H1 (cell line): Measurements from ENCODE around the gene GRIA1. TPM values are rescaled to one million over a fixed set of nuclear protein-coding genes. Genes with fewer than 3 reads are reported as not detected.

ENCODE experiments used
- CTCF ChIA-PET: fragments of 300-600 bp; sonication (Branson Sonifier 250); formaldehyde crosslinking; loops from one replicate; lab custom pipeline; 2021; ENCODE audit not compliant: partially characterized antibody; lab: Charles Lee
- POLR2A ChIA-PET: fragments of 300-600 bp; sonication (Branson Sonifier 250); formaldehyde crosslinking; loops from one replicate; lab custom pipeline; 2021; ENCODE audit warnings: inconsistent platforms; ENCODE audit not compliant: partially characterized antibody; lab: Charles Lee
- DNase-seq, 2 experiments: peaks; one replicate each; pipeline versions ENCODE4 v3.0.0 to v3.0.0-alpha.2; 2010 to 2022; ENCODE audit warnings: low spot score in 2 of 2, low read depth in 1 of 2, mixed read lengths in 1 of 2
- FAIRE-seq: peaks from 2 replicates; lab custom pipeline; 2011; peaks lifted over from hg19 to GRCh38; lab: Jason Lieb, UNC
- H2AFZ ChIP-seq: 2 replicates; pipeline ENCODE4 v1.8.1; 2012; ENCODE audit warnings: low read length, inconsistent platforms
- H2AK5ac ChIP-seq: 2 replicates; pipeline ENCODE4 v1.6.1; 2013; ENCODE audit warnings: low read depth, low read length
- H2BK120ac ChIP-seq: replicated peaks from 2 replicates; pipeline ENCODE3; 2013; ENCODE audit warnings: low read depth, low read length, inconsistent platforms
- H2BK12ac ChIP-seq: 2 replicates; pipeline ENCODE4 v1.6.1; 2013; ENCODE audit warnings: low read depth, low read length
- H2BK15ac ChIP-seq: 2 replicates; pipeline ENCODE4 v1.6.1; 2013; ENCODE audit warnings: low read length
- H2BK20ac ChIP-seq: 2 replicates; pipeline ENCODE4 v1.6.1; 2013; ENCODE audit warnings: low read length
- H2BK5ac ChIP-seq: 2 replicates; pipeline ENCODE4 v1.6.1; 2013; ENCODE audit warnings: low read depth, low read length
- H3K14ac ChIP-seq: 2 replicates; pipeline ENCODE4 v1.6.1; 2013; ENCODE audit warnings: inconsistent platforms; ENCODE audit not compliant: insufficient read length
- H3K18ac ChIP-seq: 2 replicates; pipeline ENCODE4 v1.6.1; 2013; ENCODE audit warnings: low read length; ENCODE audit errors: extremely low read depth
- H3K23ac ChIP-seq: 2 replicates; pipeline ENCODE4 v1.6.1; 2013; ENCODE audit warnings: inconsistent platforms; ENCODE audit not compliant: insufficient read length
- H3K23me2 ChIP-seq: 2 replicates; pipeline ENCODE4 v1.6.1; 2013; ENCODE audit warnings: low read depth, low read length
- H3K27ac ChIP-seq: 2 replicates; pipeline ENCODE4 v1.6.1; 2011; ENCODE audit warnings: low read depth, low read length, inconsistent platforms
- H3K27me3 ChIP-seq, 4 experiments: replicated peaks in 1 of 4; 1 replicate in 1 of 4; 2 replicates in 3 of 4; pipeline versions ENCODE4 v1.6.1 to v1.8.1; 2011 to 2013; ENCODE audit warnings: low read length in 3 of 4, mild to moderate bottlenecking in 3 of 4, inconsistent platforms in 2 of 4, mixed read lengths in 2 of 4, moderate library complexity in 1 of 4; ENCODE audit not compliant: control insufficient read depth in 3 of 4, insufficient read depth in 3 of 4; ENCODE audit errors: extremely low read depth in 1 of 4
- H3K36me3 ChIP-seq, 4 experiments: 2 replicates each; pipeline versions ENCODE4 v1.6.1 to v1.8.1; 2011 to 2013; ENCODE audit warnings: mild to moderate bottlenecking in 4 of 4, low read length in 3 of 4, moderate library complexity in 2 of 4, control low read depth in 1 of 4, inconsistent platforms in 1 of 4; ENCODE audit not compliant: insufficient read depth in 4 of 4, control insufficient read depth in 2 of 4
- H3K4ac ChIP-seq: replicated peaks from 2 replicates; pipeline ENCODE3; 2013; ENCODE audit warnings: low read length, low read depth, mixed read lengths, inconsistent platforms; ENCODE audit not compliant: insufficient read length
- H3K4me1 ChIP-seq, 4 experiments: replicated peaks in 1 of 4; 1 replicate in 1 of 4; 2 replicates in 3 of 4; pipeline versions ENCODE4 v1.6.1 to v1.8.1; 2011 to 2013; ENCODE audit warnings: low read length in 3 of 4, inconsistent platforms in 2 of 4, mixed read lengths in 1 of 4; ENCODE audit not compliant: insufficient read depth in 4 of 4, control insufficient read depth in 3 of 4
- H3K4me2 ChIP-seq, 2 experiments: 2 replicates each; pipeline versions ENCODE4 v1.6.1 to v1.8.1; 2011 to 2013; ENCODE audit warnings: low read depth in 2 of 2, low read length in 2 of 2, control low read depth in 1 of 2, inconsistent platforms in 1 of 2, mild to moderate bottlenecking in 1 of 2; ENCODE audit not compliant: insufficient read depth in 1 of 2
- H3K4me3 ChIP-seq, 4 experiments: fragments of 200-600, 300-600 bp in 1 of 4; sonication (generic), shearing (Covaris generic), sonication (Bioruptor Twin) in 1 of 4; 2 replicates each; pipeline versions ENCODE4 v1.5.1 to v1.8.1; 2011 to 2016; ENCODE audit warnings: low read length in 4 of 4, low read depth in 3 of 4, control low read depth in 2 of 4, inconsistent platforms in 2 of 4, mild to moderate bottlenecking in 2 of 4, mixed read lengths in 1 of 4, moderate library complexity in 1 of 4; ENCODE audit not compliant: insufficient read depth in 2 of 4; ENCODE audit errors: extremely low read depth in 1 of 4
- H3K56ac ChIP-seq: replicated peaks from 2 replicates; pipeline ENCODE3; 2013; ENCODE audit warnings: low read depth, mild to moderate bottlenecking, mixed read lengths, low read length, inconsistent platforms; ENCODE audit not compliant: insufficient read length
- H3K79me1 ChIP-seq: 2 replicates; pipeline ENCODE4 v1.6.1; 2013; ENCODE audit warnings: low read depth, low read length, control low read depth
- H3K79me2 ChIP-seq, 2 experiments: 2 replicates each; pipeline versions ENCODE4 v1.6.1 to v1.8.1; 2012 to 2013; ENCODE audit warnings: low read length in 2 of 2, mild to moderate bottlenecking in 2 of 2, inconsistent platforms in 1 of 2; ENCODE audit not compliant: insufficient read depth in 2 of 2, control insufficient read depth in 1 of 2
- H3K9ac ChIP-seq, 4 experiments: replicated peaks in 1 of 4; 1 replicate in 1 of 4; 2 replicates in 3 of 4; pipeline versions ENCODE4 v1.6.1 to v1.8.1; 2011 to 2013; ENCODE audit warnings: low read depth in 3 of 4, low read length in 3 of 4, control low read depth in 2 of 4, mild to moderate bottlenecking in 2 of 4, moderate library complexity in 2 of 4, inconsistent platforms in 1 of 4; ENCODE audit errors: extremely low read depth in 1 of 4
- H3K9me3 ChIP-seq, 2 experiments: 2 replicates each; pipeline versions ENCODE4 v1.6.1 to v1.8.1; 2012 to 2013; ENCODE audit warnings: mild to moderate bottlenecking in 2 of 2, moderate library complexity in 2 of 2, control low read depth in 1 of 2, inconsistent platforms in 1 of 2, low read depth in 1 of 2, low read length in 1 of 2, mixed read lengths in 1 of 2; ENCODE audit not compliant: insufficient read depth in 2 of 2
- H4K20me1 ChIP-seq, 2 experiments: replicated peaks in 1 of 2; 2 replicates each; pipeline versions ENCODE3 to v1.8.1; 2011 to 2013; ENCODE audit warnings: inconsistent platforms in 2 of 2, low read length in 2 of 2, mild to moderate bottlenecking in 1 of 2; ENCODE audit not compliant: insufficient read depth in 2 of 2, control insufficient read depth in 1 of 2
- H4K5ac ChIP-seq: 2 replicates; pipeline ENCODE4 v1.6.1; 2013; ENCODE audit warnings: low read length, low read depth, mixed read lengths, inconsistent platforms; ENCODE audit not compliant: insufficient read length
- H4K8ac ChIP-seq: 2 replicates; pipeline ENCODE4 v1.8.0; 2013; ENCODE audit warnings: mild to moderate bottlenecking, moderate library complexity, low read length, inconsistent platforms; ENCODE audit not compliant: insufficient read depth; ENCODE audit errors: extremely low read depth
- H4K91ac ChIP-seq: replicated peaks from 2 replicates; pipeline ENCODE3; 2013; ENCODE audit warnings: low read length, mixed read lengths, inconsistent platforms; ENCODE audit not compliant: insufficient read length
- CBX5 ChIP-seq: fragments of 300-800, 300-1000 bp; sonication (generic); IDR thresholded peaks from 2 replicates; pipeline ENCODE4 v1.7.1; 2016; ENCODE audit warnings: antibody characterized with exemption, low read length, low read depth
- CHD1 ChIP-seq: IDR thresholded peaks from 2 replicates; pipeline ENCODE4 v1.6.1; 2012; ENCODE audit warnings: low read depth, low read length, improper control_type of control experiment
- CREB1 ChIP-seq: IDR thresholded peaks from 2 replicates; pipeline ENCODE4 v1.6.1; 2012; ENCODE audit warnings: inconsistent platforms
- GABPA ChIP-seq: IDR thresholded peaks from 2 replicates; pipeline ENCODE4 v1.6.1; 2011; ENCODE audit warnings: mild to moderate bottlenecking, low read length, moderate library complexity, borderline replicate concordance; ENCODE audit not compliant: insufficient read depth
- JUND ChIP-seq: IDR thresholded peaks from 2 replicates; pipeline ENCODE4 v1.6.1; 2011; ENCODE audit warnings: mild to moderate bottlenecking, improper control_type of control experiment, low read length
- POLR2A ChIP-seq, 2 experiments: IDR thresholded peaks; 1 replicate in 1 of 2; 2 replicates in 1 of 2; pipeline ENCODE4 v1.6.1; 2011; ENCODE audit warnings: low read depth in 2 of 2, low read length in 2 of 2, mild to moderate bottlenecking in 2 of 2; ENCODE audit errors: control extremely low read depth in 1 of 2
- SAP30 ChIP-seq: fragments of 300-600 bp; sonication (generic); IDR thresholded peaks from 2 replicates; pipeline ENCODE4 v1.7.1; 2012; ENCODE audit warnings: low read length, moderate library complexity, mild to moderate bottlenecking, inconsistent platforms; ENCODE audit not compliant: insufficient read depth, insufficient replicate concordance
- SIRT6 ChIP-seq: IDR thresholded peaks from one replicate; pipeline ENCODE4 v1.7.1; 2012; ENCODE audit warnings: low read length, inconsistent platforms
- SRF ChIP-seq: IDR thresholded peaks from 2 replicates; pipeline ENCODE4 v1.6.1; 2011; ENCODE audit warnings: mild to moderate bottlenecking, low read depth, low read length, moderate library complexity
- TBP ChIP-seq: IDR thresholded peaks from 2 replicates; pipeline ENCODE4 v1.6.1; 2011; ENCODE audit warnings: low read depth, low read length, improper control_type of control experiment
- WGBS, 2 experiments: shearing (Covaris generic) in 1 of 2; methylation state at CpG; one replicate each; pipeline versions ENCODE4 v1.1.6 to v1.1.7; 2013 to 2015; ENCODE audit warnings: low lambda C conversion rate in 2 of 2, mixed read lengths in 2 of 2, inconsistent platforms in 1 of 2, low coverage in 1 of 2, missing lambda C conversion rate in 1 of 2; ENCODE audit not compliant: insufficient replicate concordance in 2 of 2, insufficient coverage in 1 of 2, insufficient read length in 1 of 2; ENCODE audit errors: extremely low coverage in 1 of 2, missing lambda C conversion rate in 1 of 2; 5-methylcytosine and 5-hydroxymethylcytosine counted together
- polyA plus RNA-seq, 7 experiments: library from polyadenylated mRNA; depleted of rRNA in 3 of 7; stranded (reverse) in 5 of 7; unstranded in 2 of 7; fragments of >200 nt in 5 of 7; fragments of 200-250 nt in 2 of 7; gene quantifications; 1 replicate in 5 of 7; 2 replicates in 1 of 7; 4 replicates in 1 of 7; pipeline versions ENCODE4 v1.2.1 to v1.2.3, GENCODE V29; 2011 to 2013; ENCODE audit warnings: missing spikeins in 2 of 7, mixed read lengths in 2 of 7
- total RNA-seq: library from RNA; stranded (reverse); fragmentation: NEBNext Ultra II Directional; extraction: Animal tissue kit (Norgen Biotek cat#: 25700); gene quantifications from 2 replicates; pipeline ENCODE4 v1.2.1, GENCODE V29; 2021
- TF ChIP-seq, protein P1 (sequence below): IDR thresholded peaks from 2 replicates; pipeline ENCODE4 v1.6.1; 2012; ENCODE audit warnings: inconsistent platforms
- TF ChIP-seq, protein P2 (sequence below): IDR thresholded peaks from 2 replicates; pipeline ENCODE4 v1.6.1; 2011; ENCODE audit warnings: low read length, improper control_type of control experiment

Gene GRIA1
- total and polyA plus RNA-seq, 2 of the 8 experiments (the other 6 are each of a cell fraction or from before 2014, with no cell fraction given), result 0.97 to 2.5 TPM

DNA sequence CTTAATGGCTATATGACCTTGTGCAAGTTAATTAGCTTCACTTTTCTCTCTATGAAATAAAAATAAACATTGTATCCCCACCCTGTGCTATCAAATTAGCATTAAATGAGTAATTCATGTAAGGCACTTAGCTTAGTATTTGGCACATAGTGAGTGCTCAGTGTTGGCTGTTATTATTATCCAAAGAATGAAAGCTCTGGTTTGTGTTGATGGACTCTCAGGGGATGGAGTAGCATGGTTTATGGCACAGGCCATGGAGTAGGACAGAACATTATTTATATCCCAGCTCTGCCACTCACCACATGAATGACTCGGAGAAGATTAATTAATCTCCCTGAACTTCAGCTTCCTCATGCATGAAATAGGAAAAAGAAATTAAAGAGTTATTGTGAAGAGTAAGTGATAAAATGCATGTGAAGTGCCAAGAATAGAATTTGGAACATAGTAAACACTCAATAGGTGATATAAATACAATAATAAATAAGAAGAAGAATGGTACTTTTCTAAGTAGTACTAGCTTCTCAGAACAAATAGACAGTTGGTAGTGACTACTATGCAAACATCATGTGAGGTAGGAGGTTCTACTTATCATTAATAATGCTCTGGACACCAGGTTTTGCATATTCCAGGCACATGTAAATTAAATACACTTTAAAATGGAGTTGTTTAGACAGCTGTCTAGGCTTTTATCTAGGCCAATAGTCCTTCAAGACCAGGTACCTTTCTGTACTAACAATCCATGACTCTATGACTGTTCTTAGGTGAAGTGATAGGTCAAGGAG, 146.4 kb downstream of the GRIA1 start:
- 92% methylated on average over 1 of the region's 1 CpG; no CpG with 5 or more reads in 1 of the 2 experiments for WGBS, 2 experiments
- no peak overlapping the region for H2AK5ac ChIP-seq
- no peak overlapping the region for H2AFZ ChIP-seq
- no peaks in the 10 kb centered on the region for H3K4me1 ChIP-seq
- H3K27ac ChIP-seq, result no peak overlapping the region
- H3K9me3 ChIP-seq, result no peaks in the 10 kb centered on the region
- H3K4ac ChIP-seq, result no peak overlapping the region
- H3K4me3 ChIP-seq, result no peak overlapping the region
- no peak overlapping the region for H4K5ac ChIP-seq
- no peak overlapping the region for H3K9ac ChIP-seq
- POLR2A ChIA-PET, result no interaction called here
- H3K27me3 ChIP-seq, result no peaks in the 10 kb centered on the region
- no peaks in the 10 kb centered on the region for H3K79me2 ChIP-seq
- no peak overlapping the region for H3K56ac ChIP-seq
- FAIRE-seq (no peak), DNase-seq (no peak)
- no peak overlapping the region for H4K8ac ChIP-seq
- H2BK120ac ChIP-seq, result no peak overlapping the region
- no peak overlapping the region for H2BK12ac ChIP-seq
- no peak overlapping the region for H2BK15ac ChIP-seq
- no peak overlapping the region for H3K18ac ChIP-seq
- H3K4me2 ChIP-seq, result no peak overlapping the region
- no peak for TF ChIP-seq CHD1
- no peak for TF ChIP-seq GABPA
- TF ChIP-seq SAP30, result no peak
- TF ChIP-seq, protein P1, sequence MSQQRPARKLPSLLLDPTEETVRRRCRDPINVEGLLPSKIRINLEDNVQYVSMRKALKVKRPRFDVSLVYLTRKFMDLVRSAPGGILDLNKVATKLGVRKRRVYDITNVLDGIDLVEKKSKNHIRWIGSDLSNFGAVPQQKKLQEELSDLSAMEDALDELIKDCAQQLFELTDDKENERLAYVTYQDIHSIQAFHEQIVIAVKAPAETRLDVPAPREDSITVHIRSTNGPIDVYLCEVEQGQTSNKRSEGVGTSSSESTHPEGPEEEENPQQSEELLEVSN, result no peak
- no peak for TF ChIP-seq TBP
- TF ChIP-seq SIRT6, result no peak
- no peak for TF ChIP-seq JUND
- no peak for TF ChIP-seq CREB1
- no peak for TF ChIP-seq SRF
- no peak for TF ChIP-seq POLR2A (IDR thresholded peaks at IDR 0.05; ENCODE audit: control extremely low read depth in 1 of 2, low read depth in 2 of 2, low read length in 2 of 2)
- TF ChIP-seq CBX5, result no peak
- TF ChIP-seq, protein P2, sequence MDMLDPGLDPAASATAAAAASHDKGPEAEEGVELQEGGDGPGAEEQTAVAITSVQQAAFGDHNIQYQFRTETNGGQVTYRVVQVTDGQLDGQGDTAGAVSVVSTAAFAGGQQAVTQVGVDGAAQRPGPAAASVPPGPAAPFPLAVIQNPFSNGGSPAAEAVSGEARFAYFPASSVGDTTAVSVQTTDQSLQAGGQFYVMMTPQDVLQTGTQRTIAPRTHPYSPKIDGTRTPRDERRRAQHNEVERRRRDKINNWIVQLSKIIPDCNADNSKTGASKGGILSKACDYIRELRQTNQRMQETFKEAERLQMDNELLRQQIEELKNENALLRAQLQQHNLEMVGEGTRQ, result no peak
- H4K91ac ChIP-seq, result no peak overlapping the region
- H2BK5ac ChIP-seq, result no peak overlapping the region
- no peaks in the 10 kb centered on the region for H3K79me1 ChIP-seq
- H2BK20ac ChIP-seq, result no peak overlapping the region
- H3K23me2 ChIP-seq, result no peaks in the 10 kb centered on the region
- H4K20me1 ChIP-seq, result no peaks in the 10 kb centered on the region
- CTCF ChIA-PET, result interaction anchor here (1.6 kb wide), 1 partner anchor 11 kb away, joined by 5 read pairs; no protein-coding TSS in a partner anchor
- no peak overlapping the region for H3K23ac ChIP-seq
- no peaks in the 10 kb centered on the region for H3K36me3 ChIP-seq
- H3K14ac ChIP-seq, result no peak overlapping the region
